GM12864 (cell line): ENCODE data around the gene GSG1.
"Not testable (repeated sequence)": the region's sequence is repeated elsewhere in the genome, so short reads cannot be mapped to it uniquely, and the experiment has no call there.

Experiments
- DNase-seq: peaks from one replicate; pipeline ENCODE4 v3.0.0-alpha.2; 2011; ENCODE audit warnings: low read depth
- H3K4me3 ChIP-seq: 2 replicates; pipeline ENCODE4 v1.5.1; 2011; ENCODE audit warnings: mild to moderate bottlenecking, low read depth, low read length, control low read depth
- CTCF ChIP-seq: IDR thresholded peaks from 2 replicates; pipeline ENCODE4 v1.5.1; 2011; ENCODE audit warnings: low read depth, mild to moderate bottlenecking, moderate library complexity, low read length, control low read depth, inconsistent platforms; ENCODE audit errors: missing control alignments

The GSG1 gene

GRCh38 chr12:13087766-13088165, 15.7 kb downstream of the GSG1 start:
- H3K4me3 ChIP-seq, result no peak overlapping the region

DNA sequence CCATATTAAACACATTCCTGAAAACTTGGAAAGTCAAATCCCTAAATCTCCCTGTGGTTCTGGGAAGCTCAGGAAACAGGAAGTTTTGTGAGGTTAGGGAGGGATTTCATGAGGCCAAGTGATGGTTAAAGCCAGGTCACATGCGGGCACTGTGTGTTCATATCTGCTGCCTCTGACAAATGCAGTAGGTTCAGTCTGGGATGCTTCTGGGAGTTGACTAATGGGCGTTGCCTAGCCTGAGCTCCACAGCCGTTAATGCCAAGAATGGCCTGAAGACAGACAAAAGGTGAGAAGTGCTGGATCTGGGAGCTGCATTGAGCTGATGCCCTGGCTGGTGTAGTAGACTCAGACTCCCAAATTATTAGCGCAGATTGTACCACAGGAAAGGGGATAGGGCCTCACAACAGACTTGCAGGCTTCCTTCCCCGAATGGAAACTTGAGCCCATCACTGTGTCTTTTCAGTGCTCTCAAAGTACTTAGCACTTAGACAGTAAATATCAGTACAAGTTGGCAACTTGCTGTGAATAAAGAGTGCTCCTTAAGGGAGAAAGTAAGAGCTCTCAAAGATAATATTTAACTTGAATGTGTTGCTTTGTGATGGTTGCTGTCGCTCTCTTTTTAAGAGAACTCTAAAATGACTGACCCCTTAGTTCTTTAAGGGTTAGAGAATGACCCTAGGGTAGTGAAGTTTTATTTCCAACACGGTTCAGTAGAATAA, 17.3 kb downstream of the GSG1 start:
- no peak overlapping the region for H3K4me3 ChIP-seq
- no peak for TF ChIP-seq CTCF
- DNase-seq, result no peak

More at GRCh38 chr12:13087766-13088165, 15.7 kb downstream of the GSG1 start:
- DNase-seq, result no peak
- TF ChIP-seq CTCF, result no peak

GRCh38 chr12:13084898-13085640, 18.4 kb downstream of the GSG1 start:
- H3K4me3 ChIP-seq, result no peak overlapping the region
- no peak for DNase-seq
- TF ChIP-seq CTCF, result no peak

GRCh38 chr12:13083638-13084037, 19.8 kb downstream of the GSG1 start:
- H3K4me3 ChIP-seq, DNase-seq: not testable (repeated sequence)

GRCh38 chr12:13082861-13083260, 20.6 kb downstream of the GSG1 start:
- no peak overlapping the region for H3K4me3 ChIP-seq
- no peak for TF ChIP-seq CTCF
- DNase-seq, result no peak

DNA sequence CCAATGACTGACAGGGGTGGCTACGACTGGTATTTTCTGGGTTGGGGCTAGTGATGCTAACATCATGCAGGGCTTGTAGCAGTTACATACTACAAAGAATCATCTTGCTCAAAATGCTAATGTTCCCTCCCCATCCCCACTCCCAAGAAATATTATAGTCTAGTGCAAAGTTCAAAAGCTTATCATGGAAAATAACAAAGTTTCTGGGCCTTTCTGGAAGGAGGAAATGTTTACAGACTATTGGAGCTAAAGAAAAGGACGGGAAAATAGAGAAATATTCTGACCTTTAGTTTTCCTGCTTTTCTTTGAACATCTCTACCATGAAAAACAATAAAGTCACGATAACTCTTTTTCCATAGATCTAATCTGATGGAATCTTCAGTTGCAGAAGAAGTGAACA, 23.2 kb downstream of the GSG1 start:
- no peak for TF ChIP-seq CTCF
- DNase-seq, result no peak
- H3K4me3 ChIP-seq, result no peak overlapping the region

DNA sequence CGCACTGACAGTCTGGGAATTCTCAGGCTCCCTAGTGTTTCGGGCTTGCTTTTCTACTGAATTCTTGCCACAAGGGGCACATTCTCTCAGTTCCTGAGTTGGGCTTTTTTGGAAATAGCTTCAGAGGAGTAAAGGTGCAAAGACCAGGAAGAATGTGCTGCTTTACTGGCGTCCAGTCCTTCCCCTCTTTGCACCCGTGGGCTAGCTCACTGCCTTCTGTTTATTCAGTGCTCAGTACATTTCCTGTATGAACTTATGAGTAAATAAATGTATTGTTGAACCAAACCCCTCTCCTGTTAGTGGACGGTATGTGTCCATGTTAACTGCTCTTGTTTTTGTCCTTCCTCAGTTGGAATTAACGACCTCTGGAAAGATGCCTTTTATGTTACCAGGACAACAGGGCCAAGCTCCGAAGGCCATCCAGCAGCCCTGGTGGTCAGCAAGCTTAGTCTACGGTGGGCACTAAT, 24.0 kb downstream of the GSG1 start:
- TF ChIP-seq CTCF, result no peak
- no peak for DNase-seq
- H3K4me3 ChIP-seq, result no peak overlapping the region
